ENCODE measurements around the gene SIRPA.

The SIRPA gene

DNA sequence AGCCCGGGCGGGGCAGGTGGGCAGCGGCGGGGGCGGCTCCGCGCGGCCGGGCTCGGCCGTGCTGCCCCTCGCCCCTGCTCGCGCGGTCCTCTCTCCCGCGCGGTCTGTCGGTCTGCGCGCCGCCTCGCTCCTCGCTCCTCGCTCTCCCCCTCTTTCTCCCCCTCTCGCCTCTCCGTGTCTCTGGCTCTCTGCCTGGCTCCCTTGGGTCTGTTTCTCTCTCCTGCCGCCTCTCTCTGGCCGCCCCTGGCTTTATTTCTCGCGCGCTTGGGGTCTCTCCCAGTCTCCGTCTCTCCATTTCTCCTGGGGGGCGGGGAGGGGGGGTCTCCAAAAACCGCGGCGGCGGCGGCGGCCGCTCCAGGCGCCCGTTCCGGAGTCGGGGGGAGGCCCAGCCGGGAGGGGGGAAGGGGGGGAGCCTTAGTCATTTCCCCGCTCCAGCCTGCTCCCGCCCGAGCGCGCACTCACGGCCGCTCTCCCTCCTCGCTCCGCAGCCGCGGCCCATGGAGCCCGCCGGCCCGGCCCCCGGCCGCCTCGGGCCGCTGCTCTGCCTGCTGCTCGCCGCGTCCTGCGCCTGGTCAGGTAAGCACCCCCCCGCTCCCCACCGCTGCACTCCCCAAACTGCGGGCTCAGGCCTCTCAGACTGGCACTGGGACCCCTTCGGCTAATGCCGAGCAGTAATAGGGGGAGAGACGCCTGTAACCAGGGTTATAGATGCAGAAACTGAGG is at the start of gene SIRPA:
Gene SIRPA, plus strand, starts transcription at position 457 of the 723 bp plus-strand sequence. Its CDS starts 41 bp downstream, at position 498.
- DNase-seq (ENCODE audit: low read depth in 3 of 3) = no peak

DNA sequence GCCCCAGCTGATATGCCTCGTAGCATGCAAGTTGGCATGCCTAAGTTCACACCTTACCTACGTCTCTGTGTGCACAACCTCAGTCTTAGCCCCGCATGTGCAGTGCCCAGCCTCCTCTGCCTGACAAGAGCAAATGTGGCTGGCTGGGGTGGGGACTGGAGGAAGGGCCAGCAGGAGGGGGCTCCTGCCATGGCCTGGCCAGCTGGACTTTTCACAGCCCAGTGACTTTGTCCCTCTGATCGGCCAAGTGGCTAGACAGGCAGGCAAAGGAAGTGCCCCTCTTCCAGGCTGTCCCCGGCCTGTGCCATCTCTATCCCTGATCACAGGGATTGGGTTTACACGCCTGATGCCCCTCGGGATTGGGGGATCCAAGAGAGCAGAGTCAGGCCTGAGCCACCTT is 49.5 kb upstream of the SIRPA start:
- DNase-seq (ENCODE audit: low read depth in 3 of 3) = no peak

DNA sequence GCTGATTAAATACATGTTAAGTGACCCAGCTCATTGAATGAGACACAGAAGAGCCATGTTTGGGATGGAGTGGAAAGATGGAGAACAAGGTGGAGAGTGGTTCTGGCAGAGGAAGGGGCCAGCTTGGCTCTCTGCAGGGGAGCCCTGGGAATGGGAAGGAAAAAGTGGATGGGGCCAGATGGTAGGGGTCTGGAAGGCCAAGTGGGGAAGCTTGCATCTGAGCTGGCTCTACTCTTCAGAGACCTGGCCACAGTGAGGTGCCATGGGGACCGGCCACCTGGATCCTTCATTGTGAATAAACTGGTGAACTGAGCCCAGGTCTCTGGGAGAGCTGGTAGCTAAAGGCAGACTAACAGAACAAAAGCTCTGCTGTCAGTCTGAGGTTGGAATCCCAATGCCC is 48.9 kb upstream of the SIRPA start:
- DNase-seq (ENCODE audit: low read depth in 3 of 3) = no peak

DNA sequence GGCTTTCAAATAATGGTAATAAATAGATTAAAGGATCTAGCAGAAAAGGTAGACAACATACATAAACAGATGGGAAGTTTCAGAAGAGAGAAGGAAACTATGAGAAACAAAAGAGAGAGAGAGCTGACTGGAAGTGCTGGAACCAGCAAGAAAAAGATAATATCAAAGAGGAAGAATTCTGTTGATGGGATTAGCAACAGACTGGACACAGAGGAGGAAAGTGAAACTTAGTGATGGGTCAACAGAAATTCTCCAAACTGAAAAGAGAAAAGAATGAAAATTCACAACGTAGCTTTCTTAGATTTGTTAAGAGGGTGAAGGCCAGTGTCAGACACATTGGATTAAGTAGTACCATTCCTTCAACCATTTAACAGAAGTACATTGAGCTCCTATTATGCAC is 48.3 kb upstream of the SIRPA start:
- no peak for DNase-seq (ENCODE audit: low read depth in 3 of 3)

DNA sequence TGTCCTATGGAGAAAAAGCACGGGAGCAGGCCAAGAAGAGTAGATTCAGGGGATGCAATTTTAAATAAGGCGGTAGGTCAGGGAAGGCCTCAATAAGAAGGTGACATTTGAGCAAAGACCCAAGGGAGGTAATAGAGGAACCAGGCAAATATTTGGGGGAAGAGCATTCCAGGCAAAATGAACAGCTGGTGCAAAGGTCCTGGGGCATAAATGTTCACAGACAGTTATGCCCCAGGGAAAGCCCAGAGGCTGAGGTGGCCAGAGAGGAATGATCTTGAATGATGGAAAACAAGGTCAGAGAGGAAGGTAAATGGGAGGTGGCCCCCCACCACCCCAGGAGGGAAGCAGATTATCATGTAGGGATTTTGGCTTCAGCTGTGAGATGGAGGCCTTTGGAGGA is 47.4 kb upstream of the SIRPA start:
- no peak for DNase-seq (ENCODE audit: low read depth in 3 of 3)

DNA sequence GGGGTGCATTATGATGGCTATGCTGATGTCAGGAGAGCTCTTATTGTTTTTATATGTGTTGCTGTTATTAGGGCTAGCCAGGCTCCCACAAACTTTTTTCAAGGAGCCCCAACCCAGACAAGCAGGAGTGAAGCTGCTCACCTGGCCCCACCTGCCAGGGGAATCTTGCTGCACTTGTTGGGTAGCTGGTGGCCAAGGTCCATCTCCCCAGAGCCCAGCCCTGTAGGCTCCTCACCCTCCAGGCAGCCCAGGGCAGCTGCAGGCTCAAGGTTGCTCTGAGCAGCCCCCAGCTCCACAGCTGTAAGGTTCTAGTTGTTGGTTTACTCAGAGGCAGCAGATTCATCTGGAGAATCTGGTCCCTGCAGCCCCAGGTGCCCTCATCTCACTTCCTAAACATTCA is 46.8 kb upstream of the SIRPA start:
- no peak for DNase-seq (ENCODE audit: low read depth in 3 of 3)

DNA sequence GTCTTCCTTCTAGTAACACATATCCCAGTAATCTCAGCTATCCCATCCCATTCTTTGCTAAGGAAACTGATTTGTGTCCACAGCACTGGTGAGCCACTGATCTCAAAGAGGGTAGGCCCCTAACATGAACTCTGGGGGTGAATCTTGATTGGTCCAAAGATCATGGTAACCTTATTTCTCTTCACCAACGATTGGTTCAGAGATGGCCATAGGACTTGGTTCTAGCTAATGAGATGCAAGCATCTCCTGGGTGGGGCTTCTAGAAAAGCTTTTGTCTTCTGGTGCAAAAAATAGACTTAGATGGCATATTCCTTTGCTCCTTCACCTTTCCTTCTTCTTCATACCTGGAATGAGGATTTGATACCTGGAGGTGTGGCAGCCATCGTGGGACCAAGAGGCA is 43.8 kb upstream of the SIRPA start:
- no peak for DNase-seq (ENCODE audit: low read depth in 3 of 3)

DNA sequence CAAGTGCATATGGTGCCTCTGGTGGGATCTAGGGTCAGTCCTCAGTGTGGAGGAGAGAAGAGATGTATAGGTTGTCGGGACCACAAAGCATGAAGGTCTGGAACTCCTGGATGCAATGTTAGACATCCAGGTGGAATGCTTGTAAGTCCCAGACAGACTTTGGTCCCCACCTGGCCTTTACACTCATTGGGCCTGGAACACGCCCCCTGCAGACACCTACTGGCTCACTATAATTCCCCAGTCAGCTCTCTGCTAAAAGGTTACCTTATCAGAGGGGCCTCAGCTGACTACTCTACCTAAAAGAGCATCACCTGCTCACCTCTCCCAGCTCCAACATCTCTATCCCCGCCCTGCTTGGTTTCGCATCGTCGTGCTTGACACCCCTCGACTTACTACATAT is 41.7 kb upstream of the SIRPA start:
- DNase-seq (ENCODE audit: low read depth in 3 of 3) = no peak

DNA sequence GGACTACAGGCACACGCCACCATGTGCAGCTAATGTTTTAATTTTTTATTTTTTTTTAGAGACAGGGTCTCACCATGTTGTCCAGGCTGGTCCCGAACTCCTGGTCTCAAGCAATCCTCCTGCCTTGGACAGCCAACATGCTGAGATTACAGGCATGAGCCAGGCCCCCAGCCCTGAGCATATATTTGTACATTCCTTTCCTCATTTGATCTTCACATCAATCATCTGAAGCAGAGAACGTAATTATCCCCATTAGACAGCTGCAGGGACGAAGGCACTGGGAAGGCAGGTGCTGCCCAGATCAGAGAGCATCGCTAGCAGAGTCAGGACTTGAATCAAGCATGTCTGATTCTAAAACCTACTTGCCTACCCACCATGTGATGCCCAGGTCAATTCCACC is 41.0 kb upstream of the SIRPA start:
- no peak for DNase-seq (ENCODE audit: low read depth in 3 of 3)

DNA sequence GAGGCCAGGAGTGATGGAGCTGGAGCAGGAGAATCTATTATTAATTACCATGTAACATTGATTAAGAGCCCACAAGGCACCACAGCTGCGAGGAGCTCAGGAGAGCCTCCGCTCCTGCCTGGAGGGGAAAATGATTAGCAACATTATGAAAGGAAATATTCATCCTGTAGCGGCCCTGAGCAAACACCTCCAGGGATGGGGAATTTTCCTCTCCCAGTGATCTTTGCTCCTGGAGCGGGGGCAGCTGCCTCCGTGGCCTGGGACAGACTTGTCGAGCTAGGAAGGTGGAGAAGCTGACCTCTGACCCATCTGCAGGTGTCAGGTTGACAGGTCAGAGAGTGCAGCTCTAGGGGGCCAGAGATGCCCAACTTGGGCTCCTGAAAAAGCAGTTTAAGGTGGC is 40.1 kb upstream of the SIRPA start:
- no peak for DNase-seq (ENCODE audit: low read depth in 3 of 3)

DNA sequence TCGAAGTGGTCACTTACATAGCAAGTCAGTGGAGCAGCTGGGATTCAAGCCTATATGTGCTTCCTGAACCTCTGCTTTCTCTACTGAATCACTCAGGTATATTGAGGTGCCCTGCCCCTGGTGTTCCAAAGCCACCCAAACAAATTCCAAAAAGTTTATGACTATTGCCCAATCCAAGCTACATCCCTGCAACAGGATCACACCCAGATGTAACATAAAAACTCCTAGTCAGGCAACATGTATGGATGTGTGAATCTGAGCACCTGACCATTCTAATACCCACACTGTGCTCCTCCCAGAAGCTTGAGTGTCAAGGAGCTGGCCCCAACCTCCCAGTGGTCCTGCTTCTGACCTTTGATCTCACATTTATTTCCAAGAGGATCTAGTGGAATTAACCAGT is 39.5 kb upstream of the SIRPA start:
- DNase-seq (ENCODE audit: low read depth in 3 of 3) = no peak

DNA sequence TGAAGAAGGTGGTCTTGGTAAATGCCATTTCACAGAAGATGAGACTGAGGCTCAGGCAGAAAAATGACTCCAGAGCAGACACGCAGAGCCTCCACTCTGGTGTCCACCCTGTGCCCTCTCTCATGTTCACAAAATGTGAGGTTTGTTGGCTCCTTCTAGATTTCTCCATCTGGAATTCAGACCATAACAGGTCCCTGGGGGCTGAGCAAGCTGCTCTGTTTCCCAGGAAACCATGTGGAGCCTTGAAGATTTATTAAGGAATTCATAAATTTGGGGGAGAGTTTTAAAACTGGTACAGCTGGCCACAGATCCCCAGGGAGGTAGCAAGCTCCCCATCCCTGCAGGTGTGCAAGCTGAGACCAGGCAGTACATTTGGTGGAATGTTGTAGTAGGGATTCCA is 38.8 kb upstream of the SIRPA start:
- no peak for DNase-seq (ENCODE audit: low read depth in 3 of 3)

DNA sequence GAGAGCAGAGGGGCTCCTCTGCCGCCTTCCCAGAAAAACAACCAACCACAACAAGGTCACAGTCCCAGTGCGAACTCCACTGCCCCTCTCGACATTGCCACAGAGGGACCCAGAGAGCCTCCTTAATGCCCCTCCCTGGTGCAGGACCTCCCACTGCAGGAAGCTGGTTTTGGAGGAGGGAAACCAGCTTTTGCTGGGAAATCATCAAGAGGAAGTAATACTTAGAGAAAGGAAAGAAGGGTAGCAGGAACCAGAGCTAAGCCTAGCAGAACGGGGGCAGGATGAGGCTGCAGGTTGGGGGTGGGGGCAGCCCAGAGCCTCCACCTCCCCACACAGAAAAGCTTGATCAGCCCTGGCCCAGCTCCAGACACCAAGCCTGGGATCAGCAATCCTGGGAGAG is 37.7 kb upstream of the SIRPA start:
- DNase-seq (ENCODE audit: low read depth in 3 of 3) = no peak

DNA sequence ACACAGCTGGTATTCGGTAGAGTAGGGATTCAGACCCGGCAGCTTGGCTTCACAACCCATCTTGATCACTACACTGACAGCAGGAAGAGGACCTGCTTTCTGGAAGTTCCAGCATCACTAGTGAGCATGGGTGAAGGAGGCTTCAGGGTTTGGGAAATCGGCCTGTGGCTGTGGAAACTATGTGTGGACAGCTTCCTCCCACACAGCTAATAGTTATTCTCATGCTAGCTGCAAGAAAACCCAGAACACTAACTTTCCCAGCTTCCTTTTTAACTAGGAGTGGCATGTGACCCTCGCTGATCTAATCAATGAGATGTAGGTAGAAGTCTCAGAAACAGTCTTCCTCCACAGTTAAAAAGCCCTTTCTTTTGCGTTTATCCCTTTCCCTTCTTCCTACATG is 36.3 kb upstream of the SIRPA start:
- DNase-seq (ENCODE audit: low read depth in 3 of 3) = no peak

DNA sequence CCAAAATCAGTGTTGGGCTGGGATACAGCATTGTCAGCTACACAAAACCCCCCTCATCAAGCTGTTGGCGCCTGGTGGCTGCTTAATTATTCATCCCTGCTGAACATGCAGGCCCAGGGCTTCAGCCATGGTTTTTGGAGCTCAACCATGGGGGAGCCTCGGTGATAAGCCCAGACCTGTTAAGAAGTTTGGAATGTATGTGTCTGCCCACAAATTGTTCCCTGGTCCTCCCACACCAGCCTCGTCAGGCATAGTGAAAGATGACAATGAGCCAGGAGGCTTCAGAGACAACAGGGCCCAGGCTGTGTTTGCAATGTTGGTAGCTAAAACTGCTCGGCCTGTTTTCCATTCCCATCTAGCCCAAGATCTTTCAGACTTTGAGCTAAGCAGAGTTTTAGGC is 34.8 kb upstream of the SIRPA start:
- no peak for DNase-seq (ENCODE audit: low read depth in 3 of 3)

DNA sequence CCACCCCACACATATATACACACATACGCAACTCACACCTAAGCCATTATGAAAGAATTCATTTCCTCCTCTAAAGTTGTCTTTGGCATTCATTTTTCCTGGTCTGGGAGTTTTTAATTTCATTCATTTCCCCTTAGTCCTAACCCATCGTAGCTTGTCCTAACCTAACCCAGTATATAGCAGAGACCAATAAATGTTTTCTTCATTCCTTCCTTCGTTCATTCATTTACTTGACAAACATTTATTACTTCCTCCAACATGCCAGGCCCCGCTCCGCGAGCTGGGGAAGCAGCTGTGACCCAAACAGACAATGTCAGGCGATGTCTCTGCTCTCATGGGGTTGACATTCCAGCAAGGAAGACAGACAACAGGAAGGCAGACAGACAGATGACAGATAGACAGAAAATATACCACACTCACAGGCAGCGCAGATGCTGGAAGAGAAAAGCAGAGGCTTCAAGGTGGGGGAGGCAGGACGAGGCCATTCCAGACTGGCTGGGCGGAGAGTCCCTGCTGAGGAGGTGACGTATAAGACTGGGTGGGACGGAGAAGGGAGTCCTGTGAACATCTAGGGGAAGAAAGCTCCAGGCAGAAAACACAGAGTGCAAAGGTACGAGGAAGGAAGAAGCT is 33.7 kb upstream of the SIRPA start:
- DNase-seq (ENCODE audit: low read depth in 3 of 3) = no peak

DNA sequence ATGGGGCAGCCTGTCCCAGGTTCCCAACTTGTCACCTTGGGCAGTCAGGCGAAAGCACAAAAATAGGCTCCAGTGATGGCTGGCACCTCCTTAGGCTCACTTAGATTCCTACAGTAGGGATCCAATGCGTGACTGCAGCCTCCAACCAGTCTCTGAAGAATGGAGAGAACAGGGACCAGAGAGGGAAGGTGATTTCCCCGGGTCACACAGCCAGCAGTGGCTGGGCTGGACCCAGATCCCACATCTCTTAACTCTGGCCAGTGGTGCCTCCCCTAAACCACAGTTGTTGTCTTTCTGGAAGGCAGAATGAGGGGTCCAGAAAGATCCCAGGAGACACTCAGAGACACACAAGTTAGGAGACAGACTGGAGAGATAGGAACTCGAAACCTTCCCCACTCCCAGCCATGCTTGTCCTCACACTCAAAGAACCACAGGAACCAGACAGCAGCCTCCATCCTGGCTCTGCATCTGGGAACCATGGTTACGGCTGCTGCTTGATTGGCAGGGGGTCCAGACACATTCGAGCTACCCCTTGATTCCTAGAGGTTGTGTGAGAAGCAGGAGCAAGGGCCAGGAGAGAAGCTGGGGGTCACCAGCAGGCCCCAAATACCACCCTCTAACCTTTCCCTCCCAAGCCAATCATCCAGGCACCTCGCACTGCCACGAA is 33.1 kb upstream of the SIRPA start:
- no peak for DNase-seq (ENCODE audit: low read depth in 3 of 3)

DNA sequence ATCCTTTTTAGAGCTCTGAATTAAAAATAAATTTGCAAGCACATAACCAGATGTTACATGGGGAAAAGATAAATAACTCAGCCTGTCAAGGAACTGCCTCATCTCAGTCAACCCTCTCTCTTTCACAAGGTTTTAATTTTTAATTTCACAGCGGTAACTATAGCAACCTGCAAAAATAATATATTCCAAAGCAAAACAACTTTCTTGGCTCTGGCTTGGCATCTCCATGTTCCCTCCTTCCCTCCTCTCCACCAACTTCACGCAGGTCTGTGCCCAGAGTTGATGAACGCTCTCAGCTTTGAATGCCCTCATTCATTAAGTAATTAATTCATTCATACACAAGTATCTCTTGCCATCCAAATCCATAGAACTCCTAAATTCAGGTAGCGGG is 32.5 kb upstream of the SIRPA start:
- no peak for DNase-seq (ENCODE audit: low read depth in 3 of 3)

DNA sequence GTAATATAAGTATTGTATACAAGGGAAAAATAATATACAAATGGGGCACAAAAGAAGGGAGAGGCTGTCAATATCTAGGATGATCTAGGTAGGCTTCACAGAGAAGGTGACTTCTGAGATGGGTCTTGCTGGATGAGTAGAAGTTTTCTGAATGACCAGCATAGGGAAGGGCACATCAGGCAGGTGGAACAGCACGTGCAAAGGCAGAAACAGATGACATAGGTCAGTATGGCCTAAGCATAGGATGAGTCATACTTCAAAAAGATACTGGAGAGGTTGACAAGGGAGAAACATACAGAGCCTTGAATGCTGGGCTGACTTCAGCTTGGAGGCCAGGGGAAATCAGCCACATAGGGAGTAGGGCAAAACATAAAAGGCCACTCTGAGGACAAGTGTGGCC is 31.9 kb upstream of the SIRPA start:
- DNase-seq (ENCODE audit: low read depth in 3 of 3) = no peak

DNA sequence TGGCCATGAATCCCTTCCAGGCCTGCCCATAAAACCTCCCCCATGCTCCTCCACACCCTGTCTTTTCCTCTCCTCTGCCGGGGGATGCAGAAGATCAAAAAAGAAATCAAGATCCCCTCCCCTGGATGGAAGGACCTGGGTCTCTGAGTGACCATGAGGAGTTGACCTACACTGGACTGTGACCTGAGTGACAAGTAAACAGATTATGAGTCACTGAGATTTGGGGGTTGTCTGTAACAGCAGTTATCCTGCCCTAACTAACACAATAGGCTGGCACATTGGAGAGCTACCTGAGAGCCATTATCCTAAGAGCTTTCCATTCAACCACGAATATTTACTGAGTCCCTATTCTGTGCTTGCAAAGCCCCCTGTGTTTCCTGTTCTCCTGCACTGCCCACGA is 28.4 kb upstream of the SIRPA start:
- DNase-seq (ENCODE audit: low read depth in 3 of 3) = no peak

DNA sequence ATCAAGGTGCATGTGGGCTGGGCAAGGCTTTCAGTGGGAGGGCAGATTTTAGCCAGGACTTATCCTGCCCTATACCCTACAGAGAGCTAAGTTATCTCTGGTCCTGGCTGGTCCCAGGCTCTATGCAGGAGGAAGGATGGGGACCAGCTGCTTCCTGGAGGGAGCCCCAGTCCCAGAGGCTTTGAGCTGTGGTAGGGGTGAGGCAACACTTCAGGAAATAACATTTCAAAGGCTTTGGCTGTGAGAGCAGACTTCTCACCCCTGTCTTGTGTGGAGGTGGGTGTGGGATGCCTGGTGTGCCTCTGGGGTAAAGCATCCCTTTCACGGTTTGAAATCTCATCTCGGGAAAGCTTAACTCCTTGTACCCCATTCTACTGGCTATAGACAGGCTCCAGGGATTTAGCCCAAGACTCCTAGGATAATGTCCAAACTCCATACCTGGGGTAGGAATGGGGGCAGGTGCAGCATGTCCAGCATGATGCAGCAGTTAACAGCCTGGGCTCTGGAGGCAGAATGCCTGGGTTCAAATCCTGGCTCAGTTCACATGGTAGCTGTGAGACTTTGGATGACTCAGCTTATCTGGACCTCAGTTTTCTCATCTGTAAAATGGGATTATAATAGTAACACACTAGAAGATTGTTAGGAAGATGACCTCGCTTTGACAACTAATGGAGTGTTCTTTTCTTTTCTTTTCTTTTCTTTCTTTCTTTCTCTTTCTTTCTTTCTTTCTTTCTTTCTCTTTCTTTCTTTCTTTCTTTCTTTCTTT is 27.5 kb upstream of the SIRPA start:
- DNase-seq (ENCODE audit: low read depth in 3 of 3) = no peak

DNA sequence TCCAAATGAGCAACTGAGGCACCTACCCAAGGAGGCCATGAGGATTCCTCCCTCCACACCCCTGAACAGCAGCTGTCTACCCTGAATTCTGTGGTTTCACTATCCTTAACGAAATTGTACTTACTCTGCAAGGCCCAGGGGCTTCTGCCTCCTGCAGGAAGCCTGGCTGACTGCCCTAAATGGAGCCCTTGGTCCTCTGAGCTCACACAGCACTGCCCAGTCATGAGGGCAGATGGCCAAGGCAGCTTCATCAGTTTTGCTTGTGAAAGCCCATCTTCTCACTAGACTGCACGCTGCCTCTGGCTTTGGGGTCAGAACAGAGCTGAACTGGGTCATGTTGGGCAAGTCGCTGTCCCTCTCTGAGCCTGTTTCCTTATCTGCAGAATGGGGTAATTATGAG is 26.4 kb upstream of the SIRPA start:
- DNase-seq (ENCODE audit: low read depth in 3 of 3) = no peak

DNA sequence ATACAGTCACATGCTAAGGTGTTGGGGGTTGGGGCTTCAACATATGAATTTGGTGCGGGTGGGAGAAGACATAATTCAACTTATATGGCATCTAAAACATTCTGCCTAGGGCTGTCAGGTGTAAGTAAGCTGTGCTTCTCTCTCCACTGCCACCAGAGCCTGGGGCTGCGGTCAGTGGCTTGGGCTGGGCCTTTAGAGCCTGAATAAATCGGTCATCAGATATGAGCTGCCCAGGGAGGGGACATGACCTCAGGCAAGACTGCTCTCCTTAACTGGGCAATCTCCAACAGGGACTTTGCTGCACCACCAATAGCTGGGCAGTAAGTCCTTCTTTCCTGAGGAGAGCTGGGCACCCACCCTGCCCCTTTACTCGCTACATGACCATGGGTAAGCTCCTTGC is 24.9 kb upstream of the SIRPA start:
- DNase-seq (ENCODE audit: low read depth in 3 of 3) = no peak
